Gastroesophageal sphincter (tissue), 3 donors: Measurements from ENCODE around the gene EML4.

ENCODE experiments used
- EP300 ChIP-seq: sonication (generic); formaldehyde crosslinking; IDR thresholded peaks from one replicate; pipeline ENCODE4 v1.6.1; 2017; ENCODE audit warnings: antibody characterized with exemption, mild to moderate bottlenecking
- POLR2A ChIP-seq, 2 donors: fragments of 450-650 bp; IDR thresholded peaks; one replicate each; pipeline ENCODE4 v1.6.1; 2017; ENCODE audit warnings: antibody characterized with exemption in 2 of 2, mild to moderate bottlenecking in 2 of 2, moderate library complexity in 1 of 2
- POLR2AphosphoS5 ChIP-seq: sonication (generic); formaldehyde crosslinking; IDR thresholded peaks from one replicate; pipeline ENCODE4 v1.6.1; 2017; ENCODE audit warnings: antibody characterized with exemption
- TF ChIP-seq, protein P1 (sequence below), 4 experiments: fragments of 200-600 bp in 2 of 4; fragments of 450-650 bp in 2 of 4; sonication (generic) in 1 of 4; IDR thresholded peaks; one replicate each; pipeline ENCODE4 v1.5.1; 2017 to 2019; ENCODE audit warnings: antibody characterized with exemption in 4 of 4, mild to moderate bottlenecking in 2 of 4, moderate library complexity in 2 of 4

DNA sequence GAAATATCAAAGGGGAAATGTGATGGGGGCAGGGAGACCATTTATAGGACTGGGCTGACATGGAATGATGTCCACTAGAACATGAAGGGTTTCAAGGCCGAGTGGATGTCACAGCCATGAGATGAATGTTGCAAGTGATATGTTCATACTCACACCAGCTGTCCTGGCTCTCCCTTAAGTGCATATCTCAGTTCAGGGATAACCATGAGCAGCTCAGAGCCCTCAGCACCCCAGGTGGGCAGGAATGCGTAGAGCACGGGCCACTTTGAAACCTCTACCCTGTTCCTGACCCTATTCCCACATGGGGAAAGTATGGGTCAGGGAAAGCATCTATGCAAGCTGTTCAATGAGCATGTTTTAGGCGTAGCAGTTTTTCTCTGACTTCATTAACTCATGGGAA, 12.4 kb upstream of the EML4 start:
- TF ChIP-seq, protein P1, sequence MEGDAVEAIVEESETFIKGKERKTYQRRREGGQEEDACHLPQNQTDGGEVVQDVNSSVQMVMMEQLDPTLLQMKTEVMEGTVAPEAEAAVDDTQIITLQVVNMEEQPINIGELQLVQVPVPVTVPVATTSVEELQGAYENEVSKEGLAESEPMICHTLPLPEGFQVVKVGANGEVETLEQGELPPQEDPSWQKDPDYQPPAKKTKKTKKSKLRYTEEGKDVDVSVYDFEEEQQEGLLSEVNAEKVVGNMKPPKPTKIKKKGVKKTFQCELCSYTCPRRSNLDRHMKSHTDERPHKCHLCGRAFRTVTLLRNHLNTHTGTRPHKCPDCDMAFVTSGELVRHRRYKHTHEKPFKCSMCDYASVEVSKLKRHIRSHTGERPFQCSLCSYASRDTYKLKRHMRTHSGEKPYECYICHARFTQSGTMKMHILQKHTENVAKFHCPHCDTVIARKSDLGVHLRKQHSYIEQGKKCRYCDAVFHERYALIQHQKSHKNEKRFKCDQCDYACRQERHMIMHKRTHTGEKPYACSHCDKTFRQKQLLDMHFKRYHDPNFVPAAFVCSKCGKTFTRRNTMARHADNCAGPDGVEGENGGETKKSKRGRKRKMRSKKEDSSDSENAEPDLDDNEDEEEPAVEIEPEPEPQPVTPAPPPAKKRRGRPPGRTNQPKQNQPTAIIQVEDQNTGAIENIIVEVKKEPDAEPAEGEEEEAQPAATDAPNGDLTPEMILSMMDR (IDR thresholded peaks at IDR 0.05), result no peak
- TF ChIP-seq POLR2A (IDR thresholded peaks at IDR 0.05) (no peak), POLR2AphosphoS5 (no peak), EP300 (no peak)
